Liver (tissue), 9 donors: ENCODE data around the gene SH3PXD2A. TPM values are rescaled to one million over a fixed set of nuclear protein-coding genes. Genes with fewer than 3 reads are reported as not detected.

Source experiments
- DNase-seq: peaks from one replicate; pipeline ENCODE4 v3.0.0-alpha.2; 2017; ENCODE audit warnings: low spot score
- H3K27ac ChIP-seq, 2 donors: one replicate each; pipeline ENCODE4 v1.7.0; 2013; ENCODE audit warnings: inconsistent platforms in 2 of 2, low read length in 2 of 2, control low read depth in 1 of 2, low read depth in 1 of 2, mild to moderate bottlenecking in 1 of 2
- H3K27me3 ChIP-seq, 4 donors: one replicate each; pipeline versions ENCODE4 v1.6.1 to v1.7.0; 2013; ENCODE audit warnings: low read length in 3 of 4, inconsistent platforms in 1 of 4, mild to moderate bottlenecking in 1 of 4, moderate library complexity in 1 of 4; ENCODE audit not compliant: control insufficient read depth in 4 of 4, insufficient read depth in 4 of 4
- H3K36me3 ChIP-seq, 4 donors: one replicate each; pipeline versions ENCODE4 v1.6.1 to v1.7.0; 2013; ENCODE audit warnings: low read length in 3 of 4, mild to moderate bottlenecking in 3 of 4, low read depth in 1 of 4, moderate library complexity in 1 of 4; ENCODE audit not compliant: control insufficient read depth in 4 of 4, insufficient read depth in 3 of 4
- H3K4me1 ChIP-seq, 4 donors: one replicate each; pipeline versions ENCODE4 v1.6.1 to v1.7.0; 2013; ENCODE audit warnings: low read length in 3 of 4, mild to moderate bottlenecking in 3 of 4, moderate library complexity in 1 of 4; ENCODE audit not compliant: control insufficient read depth in 4 of 4, insufficient read depth in 4 of 4
- H3K4me3 ChIP-seq, 3 donors: one replicate each; pipeline versions ENCODE4 v1.6.1 to v1.7.0; 2013; ENCODE audit warnings: low read length in 3 of 3, control low read depth in 1 of 3, low read depth in 1 of 3, mild to moderate bottlenecking in 1 of 3
- H3K9ac ChIP-seq, 2 donors: one replicate each; pipeline ENCODE4 v1.7.0; 2013; ENCODE audit warnings: low read length in 2 of 2, mild to moderate bottlenecking in 2 of 2, moderate library complexity in 2 of 2, control low read depth in 1 of 2, low read depth in 1 of 2
- H3K9me3 ChIP-seq, 4 donors: one replicate each; pipeline versions ENCODE4 v1.6.1 to v1.7.0; 2013; ENCODE audit warnings: low read length in 3 of 4; ENCODE audit not compliant: control insufficient read depth in 4 of 4
- EGR1 ChIP-seq, 2 donors: IDR thresholded peaks; 2 replicates each; pipeline ENCODE4 v1.6.1; 2016 to 2018; ENCODE audit warnings: antibody characterized with exemption in 2 of 2, low read depth in 2 of 2
- FOXA1 ChIP-seq: IDR thresholded peaks from 2 replicates; pipeline ENCODE4 v1.6.1; 2016; ENCODE audit warnings: antibody characterized with exemption
- GABPA ChIP-seq, 2 donors: IDR thresholded peaks in 1 of 2; conservative IDR thresholded peaks in 1 of 2; 2 replicates each; pipeline ENCODE4 v1.6.1; 2016; ENCODE audit warnings: antibody characterized with exemption in 2 of 2, mild to moderate bottlenecking in 1 of 2, moderate library complexity in 1 of 2
- HNF4A ChIP-seq, 2 donors: conservative IDR thresholded peaks; 2 replicates each; pipeline ENCODE4 v1.6.1; 2016; ENCODE audit warnings: antibody characterized with exemption in 2 of 2, mild to moderate bottlenecking in 2 of 2
- HNF4G ChIP-seq: IDR thresholded peaks from 2 replicates; pipeline ENCODE4 v1.6.1; 2016; ENCODE audit warnings: antibody characterized with exemption
- JUND ChIP-seq, 2 donors: IDR thresholded peaks; 2 replicates each; pipeline ENCODE4 v1.6.1; 2016; ENCODE audit warnings: antibody characterized with exemption in 2 of 2
- MAX ChIP-seq: IDR thresholded peaks from 2 replicates; pipeline ENCODE4 v1.6.1; 2016; ENCODE audit warnings: antibody characterized with exemption
- NR2F2 ChIP-seq: IDR thresholded peaks from 2 replicates; pipeline ENCODE4 v1.6.1; 2016; ENCODE audit warnings: antibody characterized with exemption
- RAD21 ChIP-seq, 2 donors: IDR thresholded peaks; 2 replicates each; pipeline ENCODE4 v1.6.1; 2016; ENCODE audit warnings: antibody characterized with exemption in 2 of 2, mild to moderate bottlenecking in 2 of 2
- RXRA ChIP-seq, 2 donors: IDR thresholded peaks; 2 replicates each; pipeline ENCODE4 v1.6.1; 2017 to 2018; ENCODE audit warnings: antibody characterized with exemption in 2 of 2, mild to moderate bottlenecking in 1 of 2
- SP1 ChIP-seq: IDR thresholded peaks from 2 replicates; pipeline ENCODE4 v1.6.1; 2018; ENCODE audit warnings: antibody characterized with exemption, mild to moderate bottlenecking
- TAF1 ChIP-seq: conservative IDR thresholded peaks from 2 replicates; pipeline ENCODE4 v1.6.1; 2016; ENCODE audit warnings: antibody characterized with exemption, mild to moderate bottlenecking
- YY1 ChIP-seq: IDR thresholded peaks from 2 replicates; pipeline ENCODE4 v1.6.1; 2016; ENCODE audit warnings: antibody characterized with exemption, mild to moderate bottlenecking
- WGBS: extraction: QIAGEN DNeasy Blood & Tissue Kit; methylation state at CpG from one replicate; pipeline ENCODE4 v1.1.7; 2013; 5-methylcytosine and 5-hydroxymethylcytosine counted together
- polyA plus RNA-seq, 2 donors: library from polyadenylated mRNA; stranded (reverse) in 1 of 2; unstranded in 1 of 2; fragments of 200-250 nt in 1 of 2; fragments of >200 nt in 1 of 2; fragmentation: Nextera tagmentation in 1 of 2; extraction: Ambion mirVana in 1 of 2; gene quantifications; one replicate each; pipeline versions ENCODE4 v1.2.1 to v1.2.3, GENCODE V29; 2013 to 2015
- total RNA-seq, 2 donors: library from RNA; depleted of rRNA; stranded (reverse); fragments of >200 nt; gene quantifications; one replicate each; pipeline ENCODE4 v1.2.3, GENCODE V29; 2014
- TF ChIP-seq, protein P1 (sequence below): fragments of 150-350 bp; IDR thresholded peaks from 2 replicates; pipeline ENCODE4 v1.5.1; 2017; ENCODE audit warnings: improper control_type of control experiment, low read depth, low read length; ENCODE audit not compliant: missing input control
- TF ChIP-seq, protein P2 (sequence below): IDR thresholded peaks from 2 replicates; pipeline ENCODE4 v1.6.1; 2016; ENCODE audit warnings: antibody characterized with exemption
- donor health status: healthy.
- donor health status: healthy.
- donor health status: healthy.
- donor health status: healthy.
- donor health status: healthy.

Gene SH3PXD2A
- total and polyA plus RNA-seq, 4 donors, result 0.82 to 5.5 (median 3.9) TPM

DNA sequence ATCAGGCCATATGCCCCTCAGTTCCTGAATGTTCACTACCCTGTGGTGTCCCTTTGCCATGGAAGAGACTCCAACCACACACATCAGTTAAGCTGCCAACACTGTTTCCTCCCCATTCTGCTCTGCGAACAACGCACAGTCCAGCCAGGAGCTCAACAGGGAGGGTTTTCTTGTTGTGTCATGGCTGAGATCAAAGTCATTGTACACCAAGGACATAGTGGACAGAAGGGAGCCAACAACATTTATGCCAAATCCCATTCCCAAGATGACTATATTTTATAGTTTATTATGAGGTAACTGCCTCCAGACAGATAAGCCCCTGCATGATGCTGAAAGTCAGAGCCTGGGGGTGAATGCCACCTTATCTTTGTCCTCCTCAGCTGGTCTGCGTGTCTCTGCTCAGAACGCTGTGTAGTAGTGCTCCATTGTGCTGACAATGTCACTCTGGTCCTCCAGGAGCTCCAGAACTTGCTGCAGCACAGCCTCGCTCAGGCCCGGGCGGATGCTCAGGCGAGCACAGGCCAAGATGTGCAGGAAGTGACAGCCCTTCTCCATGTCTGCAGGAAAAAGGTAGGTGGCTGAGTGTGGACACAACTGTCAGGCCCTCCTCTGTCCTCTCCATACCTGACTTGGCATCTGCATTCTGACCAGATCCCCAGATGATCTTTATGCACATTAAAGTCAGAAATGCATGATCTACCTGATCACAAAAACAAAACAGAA, 27.1 kb upstream of the SH3PXD2A start:
- no peak overlapping the region for H3K27ac ChIP-seq
- no peaks in the 10 kb centered on the region for H3K27me3 ChIP-seq
- peaks cover 10 to 48% (median 20%) of the 10 kb centered on the region in 4 donors for H3K36me3 ChIP-seq
- H3K9ac ChIP-seq, result no peak overlapping the region
- DNase-seq, result no peak
- no peak overlapping the region for H3K4me3 ChIP-seq
- TF ChIP-seq TAF1, result no peak
- no peak for TF ChIP-seq SP1
- no peak for TF ChIP-seq RXRA (IDR thresholded peaks at IDR 0.05)
- TF ChIP-seq JUND (IDR thresholded peaks at IDR 0.05), result no peak
- no peak for TF ChIP-seq HNF4A (conservative IDR thresholded peaks at IDR 0.05)
- no peak for TF ChIP-seq NR2F2
- TF ChIP-seq, protein P1, sequence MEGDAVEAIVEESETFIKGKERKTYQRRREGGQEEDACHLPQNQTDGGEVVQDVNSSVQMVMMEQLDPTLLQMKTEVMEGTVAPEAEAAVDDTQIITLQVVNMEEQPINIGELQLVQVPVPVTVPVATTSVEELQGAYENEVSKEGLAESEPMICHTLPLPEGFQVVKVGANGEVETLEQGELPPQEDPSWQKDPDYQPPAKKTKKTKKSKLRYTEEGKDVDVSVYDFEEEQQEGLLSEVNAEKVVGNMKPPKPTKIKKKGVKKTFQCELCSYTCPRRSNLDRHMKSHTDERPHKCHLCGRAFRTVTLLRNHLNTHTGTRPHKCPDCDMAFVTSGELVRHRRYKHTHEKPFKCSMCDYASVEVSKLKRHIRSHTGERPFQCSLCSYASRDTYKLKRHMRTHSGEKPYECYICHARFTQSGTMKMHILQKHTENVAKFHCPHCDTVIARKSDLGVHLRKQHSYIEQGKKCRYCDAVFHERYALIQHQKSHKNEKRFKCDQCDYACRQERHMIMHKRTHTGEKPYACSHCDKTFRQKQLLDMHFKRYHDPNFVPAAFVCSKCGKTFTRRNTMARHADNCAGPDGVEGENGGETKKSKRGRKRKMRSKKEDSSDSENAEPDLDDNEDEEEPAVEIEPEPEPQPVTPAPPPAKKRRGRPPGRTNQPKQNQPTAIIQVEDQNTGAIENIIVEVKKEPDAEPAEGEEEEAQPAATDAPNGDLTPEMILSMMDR, result no peak
- TF ChIP-seq, protein P2, sequence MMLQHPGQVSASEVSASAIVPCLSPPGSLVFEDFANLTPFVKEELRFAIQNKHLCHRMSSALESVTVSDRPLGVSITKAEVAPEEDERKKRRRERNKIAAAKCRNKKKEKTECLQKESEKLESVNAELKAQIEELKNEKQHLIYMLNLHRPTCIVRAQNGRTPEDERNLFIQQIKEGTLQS, result no peak
- no peak for TF ChIP-seq EGR1 (IDR thresholded peaks at IDR 0.05; ENCODE audit: low read depth in 2 of 2)
- TF ChIP-seq FOXA1, result no peak
- no peak for TF ChIP-seq RAD21 (IDR thresholded peaks at IDR 0.05)
- no peak for TF ChIP-seq YY1
- TF ChIP-seq HNF4G, result no peak
- WGBS, result 92% methylated on average over 8 of the region's 8 CpGs
- no peaks in the 10 kb centered on the region for H3K9me3 ChIP-seq
- no peaks in the 10 kb centered on the region for H3K4me1 ChIP-seq

GRCh38 chr10:103881416-103882284, 26.3 kb upstream of the SH3PXD2A start:
- TF ChIP-seq EGR1 (IDR thresholded peaks at IDR 0.05; ENCODE audit: low read depth in 2 of 2) (no peak), RXRA (IDR thresholded peaks at IDR 0.05) (no peak), TAF1 (no peak), GABPA (IDR thresholded peaks at IDR 0.05 in 1 of 2, conservative IDR thresholded peaks at IDR 0.05 in 1 of 2) (no peak), MAX (no peak), YY1 (no peak), NR2F2 (no peak)
- TF ChIP-seq, protein P2, result no peak
- no peaks in the 10 kb centered on the region for H3K27me3 ChIP-seq
- 92% methylated on average over 15 of the region's 15 CpGs for WGBS
- H3K27ac ChIP-seq, result no peak overlapping the region
- no peak for DNase-seq
- H3K4me1 ChIP-seq, result no peaks in the 10 kb centered on the region
- H3K4me3 ChIP-seq, result no peak overlapping the region
- peaks cover 10 to 40% (median 16%) of the 10 kb centered on the region in 4 donors for H3K36me3 ChIP-seq
- no peak overlapping the region for H3K9ac ChIP-seq
- no peaks in the 10 kb centered on the region for H3K9me3 ChIP-seq
